COLO829 (cell line): Measurements from ENCODE around the gene TMEM256.

ENCODE experiments used
- DNase-seq: peaks from one replicate; pipeline ENCODE4 v3.0.0; 2012; ENCODE audit warnings: low spot score

TMEM256 gene

DNA sequence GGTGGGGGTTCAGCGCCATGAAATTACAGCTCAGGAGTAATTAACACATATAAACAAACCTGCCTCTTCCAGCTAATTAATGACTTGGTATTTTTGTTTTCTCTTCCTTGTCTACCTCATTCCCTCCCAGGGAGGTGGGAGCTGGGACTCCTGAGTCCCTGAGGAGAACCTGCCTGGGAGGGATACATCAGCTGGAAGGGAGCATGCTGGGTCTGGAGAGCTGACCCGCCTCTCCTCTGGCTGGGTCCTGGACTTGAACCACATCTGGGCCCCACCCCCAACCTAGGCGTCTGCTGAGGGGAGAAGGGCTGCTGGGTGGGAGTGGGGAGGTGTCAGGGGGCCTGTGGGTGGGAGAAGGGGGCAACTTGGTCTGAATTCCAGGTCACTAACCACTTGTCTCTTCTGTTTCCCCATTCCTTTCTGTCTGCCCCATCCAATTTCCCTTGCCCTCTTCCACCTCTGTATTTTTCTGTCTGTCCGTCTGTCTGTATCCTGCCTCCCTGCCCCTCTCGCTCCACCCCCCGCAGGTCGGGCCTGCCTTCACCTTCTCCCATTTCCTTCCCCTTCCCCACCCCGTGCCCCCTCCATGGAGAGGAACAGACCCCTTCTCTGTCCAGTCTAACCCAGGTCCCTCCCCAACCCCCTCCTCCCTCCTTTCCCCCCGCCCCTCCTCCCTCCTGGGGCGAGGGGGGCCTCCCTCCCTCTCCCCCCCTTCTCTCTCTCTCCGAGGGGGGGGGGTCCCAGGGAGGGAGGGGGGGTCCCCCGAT is 3.8 kb upstream of the TMEM256 start, which contains the start of gene NLGN2:
Gene NLGN2, plus strand, starts transcription at position 361 of the 767 bp plus-strand sequence. CDS start 411 bp downstream, outside the sequence.
- DNase-seq = no peak

DNA sequence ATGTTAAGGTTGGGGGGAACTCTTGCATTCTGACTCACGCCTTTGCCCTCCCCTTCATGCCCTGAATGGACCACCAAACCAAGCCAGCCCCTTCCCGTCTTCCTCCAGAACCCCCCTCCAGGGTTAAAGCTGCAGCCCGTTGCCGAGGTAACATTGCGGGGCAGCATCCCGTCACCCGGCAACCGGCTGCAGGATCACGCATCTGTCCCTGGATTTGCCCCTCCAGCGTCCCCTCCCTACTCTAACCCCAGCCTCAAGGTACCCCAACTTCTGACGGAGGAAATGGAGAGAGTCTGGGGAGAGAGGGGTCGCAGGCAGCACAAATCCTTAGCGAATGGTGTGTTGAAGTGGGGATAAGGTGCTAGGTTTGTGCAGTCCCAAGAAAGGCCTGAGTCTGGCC is 3.2 kb upstream of the TMEM256 start:
- no peak for DNase-seq

DNA sequence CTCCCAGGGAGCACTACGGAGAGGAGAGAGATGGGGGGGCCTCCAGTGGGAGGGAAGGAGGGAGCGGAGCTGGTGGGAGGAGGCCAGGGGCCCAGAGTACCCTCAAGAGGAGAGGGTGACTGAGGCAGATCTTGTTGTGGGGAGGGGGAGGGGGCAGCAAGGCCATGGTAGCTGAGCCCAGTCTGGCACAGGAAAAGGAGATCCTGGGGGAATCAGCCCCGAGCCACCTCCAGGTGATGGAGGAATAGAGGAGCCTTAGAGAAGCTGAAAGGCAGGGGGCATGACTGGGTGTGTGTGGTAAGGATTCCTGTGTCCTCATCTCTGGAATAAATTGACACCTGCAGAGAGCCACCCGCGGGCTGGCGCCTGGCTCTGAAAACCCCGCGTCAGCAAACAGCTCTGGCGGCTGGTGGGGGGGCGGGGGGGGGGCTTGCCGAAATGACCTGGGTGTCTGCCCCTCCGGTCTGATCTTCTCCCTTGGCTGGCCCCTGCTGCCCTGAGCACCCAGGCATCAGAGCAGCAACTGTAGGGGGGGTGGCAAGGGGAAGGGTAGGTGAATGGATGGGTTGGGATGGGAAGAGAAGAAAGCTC is 2.4 kb upstream of the TMEM256 start:
- no peak for DNase-seq

DNA sequence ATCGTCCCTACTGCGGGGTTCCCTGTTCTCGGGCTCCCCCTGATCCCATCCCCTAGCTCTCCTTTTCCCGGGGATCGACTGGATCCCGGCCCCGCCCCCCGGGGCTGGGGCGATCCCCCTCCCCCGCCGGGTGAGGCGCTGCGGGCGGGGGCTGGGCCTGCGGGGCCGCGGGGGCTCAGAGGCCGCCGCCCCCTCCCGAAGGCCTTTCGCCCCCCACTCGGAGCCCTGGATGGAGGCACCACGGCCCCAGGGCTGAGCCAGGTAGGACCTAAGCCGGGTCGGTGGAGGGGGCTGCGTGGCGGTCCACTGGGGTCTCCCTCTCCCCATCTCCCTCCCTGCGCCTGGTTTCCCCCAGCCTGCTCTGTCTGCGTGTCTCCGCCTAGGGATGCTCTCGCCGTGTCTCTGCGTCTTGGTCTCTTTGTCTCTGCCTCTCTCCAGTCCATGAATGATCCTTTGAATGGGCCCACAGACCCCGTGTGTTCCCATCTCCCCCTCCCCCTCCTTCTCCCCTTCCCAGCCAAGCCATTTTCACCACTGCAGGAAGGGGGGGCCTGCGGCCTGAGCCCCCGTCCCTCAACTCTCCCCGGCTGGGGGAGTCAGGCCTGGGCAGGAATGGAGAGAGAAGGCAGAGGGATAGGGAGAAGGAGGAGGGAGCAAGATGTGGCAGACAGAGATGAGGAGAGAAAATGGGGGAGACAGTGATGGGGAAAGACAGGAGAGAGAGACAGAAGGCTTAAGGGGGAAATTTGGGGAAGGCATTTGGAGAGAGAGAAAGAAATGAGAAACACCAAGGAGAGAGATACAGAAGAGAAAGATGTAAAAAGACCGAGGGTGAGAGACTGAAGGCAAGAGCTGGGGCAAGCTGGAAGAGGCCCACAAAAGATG is 1.7 kb upstream of the TMEM256 start:
- no peak for DNase-seq

DNA sequence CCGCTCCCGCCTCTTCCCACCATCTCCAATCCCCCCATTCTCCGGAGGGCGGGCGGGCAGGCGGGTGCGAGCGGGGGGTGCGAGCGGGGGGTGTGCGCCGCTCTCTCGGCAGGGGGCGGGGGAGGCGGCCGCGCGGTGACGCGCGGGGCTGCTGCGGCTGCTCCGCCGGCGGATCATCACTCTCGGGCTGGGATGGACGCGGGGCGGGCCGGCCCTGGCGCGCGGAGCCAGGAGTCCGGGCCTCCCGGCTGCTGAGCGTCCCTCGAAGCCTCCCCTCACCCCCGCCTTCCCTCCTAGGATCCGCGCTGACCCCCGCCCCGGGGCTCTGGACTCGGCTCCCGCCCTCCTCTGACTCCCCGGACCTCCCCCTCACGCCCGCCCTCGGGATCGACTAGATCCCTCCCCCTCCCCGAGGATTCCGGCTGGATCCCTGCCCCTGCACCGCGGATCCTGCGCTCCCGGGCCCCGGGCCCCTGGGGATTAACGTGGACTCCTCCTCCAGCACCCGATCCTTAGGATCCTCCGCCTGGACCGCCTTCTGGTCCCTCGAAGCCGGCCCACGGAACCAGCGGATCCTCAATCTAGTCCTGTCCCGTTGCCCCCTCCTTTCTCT is 946 bp upstream of the TMEM256 start:
- DNase-seq = no peak

DNA sequence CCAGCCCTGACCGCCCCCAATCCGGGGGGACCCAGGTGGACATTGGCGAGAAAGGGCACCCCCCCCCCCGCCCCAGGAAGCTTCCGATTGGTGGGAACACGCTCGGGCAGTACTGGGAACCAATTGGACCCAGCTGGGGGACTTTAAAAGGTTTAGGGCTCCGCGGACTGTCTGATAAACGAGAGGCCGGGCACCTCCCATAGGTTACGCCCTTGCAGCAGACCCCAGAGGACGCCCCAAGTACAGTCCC is 245 bp downstream of the TMEM256 start:
- DNase-seq = no peak

DNA sequence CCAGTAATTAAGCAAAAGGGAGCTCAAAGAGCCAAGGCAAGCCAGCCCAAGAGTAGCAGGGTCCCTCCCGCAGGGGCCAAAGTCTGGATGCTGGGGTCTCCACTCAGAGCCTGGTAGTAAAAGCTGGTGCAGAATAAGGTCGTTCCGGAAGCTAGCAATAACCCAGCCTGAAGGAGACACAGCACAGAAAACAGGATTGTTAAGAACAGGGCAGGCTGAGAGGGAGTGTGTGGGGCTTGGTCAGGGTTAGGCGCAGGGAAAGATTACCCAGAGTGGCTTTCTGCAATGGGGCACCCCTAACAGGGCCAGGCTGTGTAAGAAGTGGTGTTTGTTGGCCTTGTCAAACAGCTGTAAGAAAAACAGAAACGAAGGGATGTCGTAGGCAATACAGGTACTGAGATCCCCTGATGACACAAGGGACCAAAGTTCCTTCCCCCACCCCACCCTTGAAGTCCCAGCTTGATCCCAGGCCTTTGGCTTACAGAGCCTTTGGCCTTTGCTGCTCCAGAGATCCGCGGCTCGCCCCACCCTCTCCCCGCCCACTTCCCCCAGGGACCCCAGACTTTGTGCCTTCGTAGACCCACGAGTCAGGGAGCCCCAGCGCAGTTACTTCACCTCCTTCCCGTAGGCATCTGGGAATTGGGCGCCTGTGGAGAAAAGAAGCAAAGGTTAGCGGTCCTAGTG is 712 bp downstream of the TMEM256 start:
- no peak for DNase-seq

DNA sequence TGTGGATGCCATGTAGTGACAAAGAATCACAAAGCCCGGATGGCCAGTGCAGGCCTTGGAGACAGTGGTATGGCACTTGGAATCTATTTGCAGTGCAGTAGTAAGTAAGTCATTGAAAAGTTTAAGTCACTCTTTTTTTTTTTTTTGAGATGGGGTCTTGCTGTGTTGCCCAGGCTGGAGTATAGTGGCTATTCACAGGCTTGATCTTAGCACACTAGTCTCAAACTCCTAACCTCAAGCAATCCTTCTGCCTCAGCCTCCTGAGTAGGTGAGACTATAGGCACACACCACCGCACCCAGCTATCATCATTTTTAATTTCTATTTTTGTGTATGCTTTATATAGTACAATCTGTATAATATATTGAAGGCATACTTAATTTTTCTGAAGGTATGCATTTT is 5.3 kb downstream of the TMEM256 start:
- DNase-seq = no peak

DNA sequence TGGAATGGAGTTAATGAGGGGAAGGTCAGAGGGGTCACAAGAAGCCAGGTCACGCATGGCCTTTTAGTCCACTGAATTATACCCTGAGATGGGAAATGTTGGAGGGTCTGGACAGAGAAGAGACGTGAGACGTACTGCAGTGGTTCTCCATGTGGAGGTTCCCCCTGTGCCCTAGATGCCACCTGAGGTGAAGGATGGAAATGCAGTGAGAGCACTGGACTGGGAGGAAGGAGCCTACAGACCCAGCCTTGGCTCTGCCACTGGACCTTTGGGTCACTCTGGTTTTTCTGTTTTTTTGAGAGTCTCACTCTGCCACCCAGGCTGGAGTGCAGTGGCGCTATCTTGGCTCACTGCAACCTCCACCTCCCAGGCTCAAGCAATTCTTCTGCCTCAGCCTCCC is 7.8 kb downstream of the TMEM256 start:
- DNase-seq = no peak

DNA sequence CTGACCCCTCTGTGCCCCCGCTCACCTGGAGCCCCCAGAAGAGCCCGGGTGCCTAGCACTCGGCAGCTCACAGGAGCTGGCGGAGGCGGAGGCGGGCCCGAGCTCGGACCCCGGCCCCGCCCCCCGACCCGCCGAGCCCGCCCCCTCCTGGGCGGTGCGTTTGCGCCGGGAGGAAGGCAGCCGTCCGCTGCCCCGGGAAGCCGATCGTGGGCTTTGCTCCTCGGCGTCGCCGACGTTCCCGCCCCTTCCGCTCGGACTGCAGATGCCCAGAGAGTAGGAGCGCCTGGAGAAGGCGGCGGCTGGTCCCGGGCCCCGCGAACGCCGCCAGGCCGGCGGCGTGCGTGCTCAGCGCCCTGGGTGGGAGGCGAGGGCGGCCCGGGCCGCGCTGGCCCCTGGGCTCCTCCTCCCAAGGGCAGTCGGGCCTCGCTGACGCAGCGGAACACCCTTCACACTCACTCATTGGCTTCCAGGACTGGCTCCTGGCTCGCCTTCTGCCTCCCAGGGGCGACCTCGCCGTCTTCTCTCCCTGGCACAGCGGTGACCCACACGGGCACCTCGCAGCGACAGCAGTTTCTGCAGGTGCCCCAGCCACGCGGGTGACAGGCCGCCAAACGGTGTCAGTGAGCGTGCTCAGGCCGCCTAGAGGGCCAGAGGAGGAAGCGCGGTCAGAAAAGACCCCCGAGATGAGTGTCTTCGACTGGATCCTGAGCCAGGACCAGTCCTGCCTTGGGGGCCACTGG is 9.3 kb downstream of the TMEM256 start, which contains the start of gene PLSCR3:
Gene PLSCR3, minus strand, starts transcription at position 74 of the 740 bp plus-strand sequence. CDS start 415 bp downstream, outside the sequence.
- DNase-seq = peak; percentile 79

DNA sequence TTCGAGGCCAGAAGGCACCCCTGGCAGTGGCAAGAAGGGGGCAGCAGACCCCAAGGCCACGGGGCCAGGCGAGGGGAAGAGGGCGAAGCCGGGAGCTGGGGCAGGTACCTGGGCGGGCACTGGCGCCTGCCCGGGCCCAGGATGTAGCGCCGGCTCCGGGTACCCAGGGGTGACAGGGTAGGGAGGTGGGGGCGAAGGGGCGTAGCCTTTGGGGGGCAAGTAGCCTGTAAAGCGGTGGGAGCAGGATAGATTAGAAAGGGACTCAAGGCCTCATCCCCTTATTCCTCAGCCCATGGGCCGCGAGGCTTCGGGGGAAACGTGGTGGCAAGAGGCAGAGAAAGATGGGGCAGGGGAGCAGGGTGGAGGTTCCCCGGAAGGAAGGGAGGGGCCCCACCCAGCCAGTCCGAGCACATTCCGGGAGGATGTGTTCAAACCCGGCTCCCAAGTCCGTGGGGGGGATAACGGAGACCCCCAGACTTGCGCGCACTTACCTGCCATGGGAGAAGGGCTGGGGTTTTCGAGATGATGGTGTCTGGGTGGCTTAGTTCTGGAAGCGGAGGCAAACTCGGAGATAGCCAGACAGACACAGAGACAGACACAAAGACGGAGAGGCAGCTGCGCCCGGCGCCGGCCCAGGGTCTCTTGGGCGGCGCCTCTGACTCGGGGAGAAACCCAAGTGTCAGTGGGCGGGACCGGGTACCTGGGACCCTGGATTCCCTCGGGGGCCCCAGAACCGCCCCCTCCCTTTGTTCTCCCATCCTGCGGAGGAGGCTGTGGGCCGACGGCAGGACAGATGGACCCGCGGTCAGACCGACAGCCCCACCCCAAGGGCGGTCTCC is 10.1 kb downstream of the TMEM256 start:
- DNase-seq = no peak

DNA sequence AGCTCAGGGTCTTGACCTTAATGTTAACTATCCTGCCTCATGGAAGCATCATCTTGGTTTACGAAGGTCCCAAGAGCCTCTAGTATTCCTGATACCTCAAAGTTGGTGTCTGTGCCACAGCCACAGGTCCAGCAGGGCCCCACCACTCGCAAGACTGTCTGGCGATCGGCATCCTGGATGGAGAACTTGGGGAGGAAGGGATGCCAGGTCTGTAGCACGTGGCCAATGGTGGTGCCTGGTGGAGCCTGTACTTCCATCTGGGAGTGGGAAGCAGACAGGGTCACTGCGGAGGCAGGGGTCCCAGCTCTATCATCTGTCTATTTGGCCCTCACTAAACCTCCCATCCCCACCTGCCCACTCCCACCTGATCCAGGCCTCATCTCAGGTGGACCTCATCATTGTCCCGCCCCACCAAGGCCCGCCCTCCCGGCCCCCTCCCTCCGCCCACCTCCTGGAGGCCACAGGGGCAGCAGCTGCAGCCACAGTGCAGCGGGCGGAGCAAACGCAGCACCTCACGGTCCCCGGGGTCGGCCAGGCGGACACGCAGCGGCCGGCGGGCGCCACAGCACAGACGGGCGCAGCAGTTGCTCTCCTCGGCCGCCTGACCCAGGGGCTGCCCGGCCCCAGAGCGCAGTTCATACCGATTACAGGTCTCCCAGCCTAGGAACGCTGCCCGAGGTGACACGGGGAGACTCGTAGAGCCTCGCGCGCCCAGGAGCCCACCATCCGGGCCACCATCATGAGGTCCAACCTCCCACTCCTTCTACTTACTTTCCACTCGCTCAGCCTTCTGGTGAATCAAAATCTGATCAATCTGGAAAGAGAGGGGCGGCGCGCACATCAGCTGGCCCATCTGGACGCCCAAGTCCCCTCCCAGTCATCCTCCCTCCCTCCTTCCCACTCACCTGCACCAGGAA is 10.9 kb downstream of the TMEM256 start:
- DNase-seq = no peak

DNA sequence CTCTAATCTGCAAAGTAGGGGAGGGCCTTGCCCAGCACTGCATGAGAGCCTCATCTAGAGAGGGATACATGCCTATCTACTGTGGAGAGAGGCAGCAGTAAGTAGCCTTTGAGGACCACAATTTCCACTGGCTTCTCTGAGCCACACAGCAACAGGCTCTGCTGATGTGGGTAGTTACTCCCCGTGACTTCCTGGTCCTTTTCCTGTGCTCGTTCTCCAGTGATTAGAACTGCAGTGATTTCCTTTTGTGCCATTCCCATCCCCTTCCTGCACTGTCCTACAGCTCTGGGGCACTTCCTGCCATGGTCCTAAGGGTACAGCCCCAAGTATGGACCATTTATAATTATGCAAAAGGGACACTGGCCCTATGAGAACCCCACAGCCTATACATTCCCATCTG is 12.6 kb downstream of the TMEM256 start:
- DNase-seq = no peak

DNA sequence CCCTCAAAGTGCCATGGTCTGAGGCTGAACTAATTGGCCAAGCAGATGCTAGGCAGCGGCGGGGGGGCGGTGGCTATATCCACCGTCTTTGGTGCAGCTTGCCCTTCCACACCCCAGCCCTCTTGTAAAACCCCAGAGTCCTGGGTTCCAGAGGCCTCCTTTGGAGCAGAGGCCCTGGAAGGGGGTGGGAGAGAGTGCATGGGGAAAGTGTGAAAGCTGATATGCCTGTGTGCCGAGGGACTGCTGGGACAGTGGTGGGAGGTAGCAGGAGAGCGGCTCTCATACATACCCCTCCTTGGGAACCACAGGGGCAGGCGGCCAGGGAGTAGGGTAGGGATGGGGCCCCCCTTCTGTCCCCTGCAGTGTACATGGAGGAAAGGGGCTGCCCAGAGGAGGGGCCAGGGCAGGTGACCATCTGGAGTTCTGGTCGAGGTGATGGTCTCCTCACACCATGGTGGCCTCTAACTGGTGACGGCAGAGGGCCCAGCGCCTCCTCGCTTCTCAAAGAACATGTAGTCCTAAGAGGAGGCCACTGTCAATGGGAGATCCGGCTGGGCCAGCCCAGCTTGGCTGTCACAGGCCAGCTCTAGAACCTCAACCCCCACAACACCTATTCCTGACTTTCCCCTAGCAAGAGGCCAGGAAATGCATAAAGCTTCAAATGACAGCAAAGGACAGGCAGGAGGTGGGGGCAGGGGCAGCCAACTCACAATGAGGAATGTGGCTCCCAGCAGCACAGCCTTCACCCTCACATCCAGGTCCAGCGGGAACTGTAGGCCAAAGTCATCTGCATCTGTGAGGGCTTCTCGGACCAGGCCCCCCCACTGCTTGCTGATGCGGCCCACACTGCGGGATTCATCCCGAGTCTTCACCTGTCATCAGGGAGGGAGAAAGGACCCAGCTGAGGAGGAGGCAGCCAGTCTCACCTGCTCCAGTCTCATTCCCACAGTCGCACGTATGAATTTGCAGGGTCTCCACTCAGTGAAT is 13.7 kb downstream of the TMEM256 start:
- no peak for DNase-seq

DNA sequence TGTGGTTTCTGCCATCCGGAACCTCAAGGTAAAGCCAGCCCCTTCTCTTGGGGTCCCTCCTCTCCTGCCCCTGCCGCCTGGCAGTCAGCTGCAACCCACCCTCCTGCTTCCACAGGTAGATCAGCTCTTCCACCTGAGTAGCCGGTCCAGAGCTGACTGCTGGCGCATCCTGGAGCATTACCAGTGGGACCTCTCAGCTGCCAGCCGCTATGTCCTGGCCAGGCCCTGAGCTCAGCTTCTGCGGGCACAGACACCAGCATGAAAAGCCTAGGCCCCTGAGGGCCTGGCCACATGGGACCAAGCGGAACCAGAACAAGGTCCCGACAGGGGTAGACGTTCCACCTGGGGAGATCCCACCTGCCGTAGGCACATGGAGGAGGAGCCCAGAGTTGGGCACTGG is 15.0 kb downstream of the TMEM256 start:
- no peak for DNase-seq

DNA sequence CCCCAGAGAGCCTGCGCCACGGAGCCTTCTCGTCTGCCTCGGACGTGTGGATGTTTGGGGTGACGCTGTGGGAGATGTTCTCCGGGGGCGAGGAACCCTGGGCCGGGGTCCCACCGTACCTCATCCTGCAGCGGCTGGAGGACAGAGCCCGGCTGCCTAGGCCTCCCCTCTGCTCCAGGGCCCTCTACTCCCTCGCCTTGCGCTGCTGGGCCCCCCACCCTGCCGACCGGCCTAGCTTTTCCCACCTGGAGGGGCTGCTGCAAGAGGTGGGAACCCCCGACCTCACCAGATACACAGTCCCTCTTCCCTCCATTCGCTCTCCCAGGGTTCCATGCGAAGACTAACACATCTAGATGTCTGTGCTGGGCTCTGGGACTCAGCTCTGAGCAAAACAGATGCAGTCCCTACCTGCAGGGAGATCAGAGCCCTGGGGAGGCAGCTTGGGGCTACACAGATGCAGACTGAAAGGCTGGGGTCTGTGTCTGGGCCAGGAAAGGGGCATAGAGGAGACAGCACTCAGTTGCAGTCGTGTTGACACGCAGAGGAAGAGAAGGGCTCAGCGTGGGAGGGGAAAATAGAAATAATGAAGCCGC is 19.3 kb downstream of the TMEM256 start:
- no peak for DNase-seq

DNA sequence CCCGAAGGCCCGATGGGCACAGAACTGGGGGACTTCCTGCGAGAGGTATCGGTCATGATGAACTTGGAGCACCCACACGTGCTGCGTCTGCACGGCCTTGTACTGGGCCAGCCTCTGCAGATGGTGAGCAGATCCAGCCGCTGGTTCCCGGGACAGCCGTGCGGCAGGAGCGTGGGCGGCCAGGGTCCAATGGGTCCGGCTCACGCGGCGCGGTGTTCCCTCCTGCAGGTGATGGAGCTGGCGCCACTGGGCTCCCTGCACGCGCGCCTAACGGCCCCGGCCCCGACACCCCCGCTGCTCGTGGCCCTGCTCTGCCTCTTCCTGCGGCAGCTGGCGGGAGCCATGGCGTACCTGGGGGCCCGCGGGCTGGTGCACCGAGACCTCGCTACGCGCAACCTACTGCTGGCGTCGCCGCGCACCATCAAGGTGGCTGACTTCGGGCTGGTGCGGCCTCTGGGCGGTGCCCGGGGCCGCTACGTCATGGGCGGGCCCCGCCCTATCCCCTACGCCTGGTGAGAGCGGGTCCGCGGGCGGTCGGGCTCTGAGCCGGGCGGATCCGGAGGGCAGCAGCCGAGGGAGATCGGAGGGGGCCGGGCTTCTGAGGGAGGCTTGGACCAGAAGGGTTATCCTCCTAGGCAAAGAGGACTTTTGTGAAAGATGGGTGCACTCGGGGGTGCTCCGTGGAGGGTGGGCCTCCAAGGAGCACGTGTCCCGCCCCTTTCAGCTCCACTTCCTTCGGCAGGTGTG is 20.0 kb downstream of the TMEM256 start:
- no peak for DNase-seq
